Right lobe of liver (tissue), 6 donors: ENCODE measurements around the gene XPO1. TPM values are rescaled to one million over a fixed set of nuclear protein-coding genes. Genes with fewer than 3 reads are reported as not detected.

Source experiments
- ATAC-seq, 4 donors: fragments of 200-7000 bp; cut with Tn5 transposase; one replicate each; pipeline ENCODE4 v1.9.1; 2020; ENCODE audit warnings: mild to moderate bottlenecking in 4 of 4, moderate library complexity in 4 of 4
- DNase-seq, 3 donors: peaks; one replicate each; pipeline ENCODE4 v3.0.0-alpha.2; 2020
- H3K27ac ChIP-seq, 3 donors: fragments of 200-600 bp; one replicate each; pipeline ENCODE4 v1.8.0; 2022
- H3K27me3 ChIP-seq, 2 donors: fragments of 200-600 bp; one replicate each; pipeline ENCODE4 v1.8.0; 2022
- H3K36me3 ChIP-seq, 4 donors: fragments of 200-600 bp; sonication (generic) in 1 of 4; one replicate each; pipeline versions ENCODE4 v1.5.1 to v1.8.0; 2017 to 2022; ENCODE audit warnings: control low read depth in 1 of 4
- H3K4me1 ChIP-seq, 4 donors: fragments of 200-600 bp; sonication (generic) in 1 of 4; one replicate each; pipeline versions ENCODE4 v1.5.1 to v1.8.0; 2017 to 2022; ENCODE audit warnings: control low read depth in 1 of 4
- H3K4me3 ChIP-seq, 3 donors: fragments of 200-600 bp; one replicate each; pipeline ENCODE4 v1.8.0; 2022
- H3K9me3 ChIP-seq, 4 donors: fragments of 200-600 bp; sonication (generic) in 1 of 4; one replicate each; pipeline versions ENCODE4 v1.5.1 to v1.8.0; 2017 to 2022; ENCODE audit warnings: control low read depth in 1 of 4
- CTCF ChIP-seq, 4 donors: fragments of 200-600 bp in 3 of 4; fragments of 450-650 bp in 1 of 4; IDR thresholded peaks; one replicate each; pipeline versions ENCODE4 v1.5.1 to v1.8.0; 2016 to 2022; ENCODE audit warnings: antibody characterized with exemption in 4 of 4, mild to moderate bottlenecking in 2 of 4
- POLR2A ChIP-seq: fragments of 450-650 bp; IDR thresholded peaks from one replicate; pipeline ENCODE4 v1.6.1; 2017; ENCODE audit warnings: antibody characterized with exemption, mild to moderate bottlenecking
- WGBS: methylation state at CpG from one replicate; pipeline ENCODE4 v1.1.6; 2018; ENCODE audit warnings: low coverage, low lambda C conversion rate; ENCODE audit not compliant: insufficient coverage; ENCODE audit errors: missing lambda C conversion rate; 5-methylcytosine and 5-hydroxymethylcytosine counted together
- intact Hi-C, 2 donors: fragments of 100-400 bp; cut with DNase I; formaldehyde crosslinking; loops; one replicate each; pipeline versions ENCODE4 v1.11.2 to v1.14.1; 2022
- total RNA-seq, 6 experiments: library from RNA; depleted of rRNA in 2 of 6; stranded (reverse); fragments of >200 nt in 2 of 6; fragmentation: NEBNext Ultra II Directional in 3 of 6; extraction: Animal tissue kit (Norgen Biotek cat#: 25700) in 3 of 6; gene quantifications; one replicate each; pipeline versions ENCODE4 v1.1.0 to v1.2.4, GENCODE V29; 2016 to 2023
- donor health status: DM: no; HTN: yes; CAD: no.
- donor health status: DM: no; HTN: no; CAD: no.
- donor health status: DM: no; HTN: no; CAD: no.
- donor health status: DM: no; HTN: yes; CAD: no.
- donor health status: DM: no; HTN: yes; CAD: no.

The XPO1 gene
- total RNA-seq, 6 experiments from 2014 or later = 38.6 to 63.2 (median 51.2) TPM

GRCh38 chr2:61581716-61582115 is 43.6 kb upstream of the XPO1 start:
- ATAC-seq = no peak
- H3K27me3 ChIP-seq = no peaks in the 10 kb centered on the region
- WGBS = 100% methylated on average over 1 of the region's 1 CpG
- intact Hi-C loops = no loop called here
- H3K4me3 ChIP-seq = no peak overlapping the region
- no peaks in the 10 kb centered on the region for H3K9me3 ChIP-seq
- DNase-seq = no peak
- TF ChIP-seq POLR2A (no peak), CTCF (IDR thresholded peaks at IDR 0.05) (no peak)
- H3K4me1 ChIP-seq = no peaks in the 10 kb centered on the region
- H3K27ac ChIP-seq = no peak overlapping the region
- H3K36me3 ChIP-seq = no peaks in the 10 kb centered on the region

- H3K4me1 ChIP-seq = no peaks in the 10 kb centered on the region
- DNase-seq = no peak
- ATAC-seq = no peak
- intact Hi-C loops = no loop called here
- TF ChIP-seq CTCF (IDR thresholded peaks at IDR 0.05) (no peak), POLR2A (no peak)
- H3K27ac ChIP-seq = no peak overlapping the region
- no peaks in the 10 kb centered on the region for H3K9me3 ChIP-seq
- H3K36me3 ChIP-seq = no peaks in the 10 kb centered on the region
- H3K4me3 ChIP-seq = no peak overlapping the region
- H3K27me3 ChIP-seq = no peaks in the 10 kb centered on the region
- WGBS = 54% methylated on average over 3 of the region's 3 CpGs
Observed at GRCh38 chr2:61575447-61575859, 37.3 kb upstream of the XPO1 start.

- no peak overlapping the region for H3K4me3 ChIP-seq
- no peaks in the 10 kb centered on the region for H3K36me3 ChIP-seq
- no peaks in the 10 kb centered on the region for H3K4me1 ChIP-seq
- H3K9me3 ChIP-seq = no peaks in the 10 kb centered on the region
- TF ChIP-seq CTCF (IDR thresholded peaks at IDR 0.05) (no peak), POLR2A (no peak)
- intact Hi-C loops = no loop called here
- 62% methylated on average over 7 of the region's 7 CpGs for WGBS
- no peak overlapping the region for H3K27ac ChIP-seq
- ATAC-seq (no peak), DNase-seq (no peak)
- H3K27me3 ChIP-seq = no peaks in the 10 kb centered on the region
Observed at GRCh38 chr2:61566566-61566965, 28.4 kb upstream of the XPO1 start.

GRCh38 chr2:61562615-61563014 is 24.5 kb upstream of the XPO1 start:
- no peak for ATAC-seq
- Histone ChIP-seq H3K27ac (no peak overlapping the region), H3K9me3 (no peaks in the 10 kb centered on the region), H3K36me3 (no peaks in the 10 kb centered on the region), H3K4me1 (no peaks in the 10 kb centered on the region), H3K4me3 (no peak overlapping the region), H3K27me3 (no peaks in the 10 kb centered on the region)
- intact Hi-C loops = no loop called here
- DNase-seq = no peak
- TF ChIP-seq POLR2A (no peak), CTCF (IDR thresholded peaks at IDR 0.05) (no peak)
- WGBS = 95% methylated on average over 2 of the region's 2 CpGs

GRCh38 chr2:61558160-61558559 is 20.0 kb upstream of the XPO1 start:
- no peak for DNase-seq
- TF ChIP-seq POLR2A = no peak
- TF ChIP-seq CTCF (IDR thresholded peaks at IDR 0.05) = no peak
- 70% methylated on average over 4 of the region's 5 CpGs for WGBS
- intact Hi-C loops = no loop called here
- no peak for ATAC-seq
- Histone ChIP-seq H3K4me1 (no peaks in the 10 kb centered on the region), H3K27ac (no peak overlapping the region), H3K9me3 (no peaks in the 10 kb centered on the region), H3K4me3 (no peak overlapping the region), H3K36me3 (no peaks in the 10 kb centered on the region), H3K27me3 (no peaks in the 10 kb centered on the region)
